Liver (tissue), 9 donors: ENCODE data around the gene TMED9. TPM values are rescaled to one million over a fixed set of nuclear protein-coding genes. Genes with fewer than 3 reads are reported as not detected.

Experiments
- DNase-seq: peaks from one replicate; pipeline ENCODE4 v3.0.0-alpha.2; 2017; ENCODE audit warnings: low spot score
- H3K27ac ChIP-seq, 2 donors: one replicate each; pipeline ENCODE4 v1.7.0; 2013; ENCODE audit warnings: inconsistent platforms in 2 of 2, low read length in 2 of 2, control low read depth in 1 of 2, low read depth in 1 of 2, mild to moderate bottlenecking in 1 of 2
- H3K27me3 ChIP-seq, 4 donors: one replicate each; pipeline versions ENCODE4 v1.6.1 to v1.7.0; 2013; ENCODE audit warnings: low read length in 3 of 4, inconsistent platforms in 1 of 4, mild to moderate bottlenecking in 1 of 4, moderate library complexity in 1 of 4; ENCODE audit not compliant: control insufficient read depth in 4 of 4, insufficient read depth in 4 of 4
- H3K36me3 ChIP-seq, 4 donors: one replicate each; pipeline versions ENCODE4 v1.6.1 to v1.7.0; 2013; ENCODE audit warnings: low read length in 3 of 4, mild to moderate bottlenecking in 3 of 4, low read depth in 1 of 4, moderate library complexity in 1 of 4; ENCODE audit not compliant: control insufficient read depth in 4 of 4, insufficient read depth in 3 of 4
- H3K4me1 ChIP-seq, 4 donors: one replicate each; pipeline versions ENCODE4 v1.6.1 to v1.7.0; 2013; ENCODE audit warnings: low read length in 3 of 4, mild to moderate bottlenecking in 3 of 4, moderate library complexity in 1 of 4; ENCODE audit not compliant: control insufficient read depth in 4 of 4, insufficient read depth in 4 of 4
- H3K4me3 ChIP-seq, 3 donors: one replicate each; pipeline versions ENCODE4 v1.6.1 to v1.7.0; 2013; ENCODE audit warnings: low read length in 3 of 3, control low read depth in 1 of 3, low read depth in 1 of 3, mild to moderate bottlenecking in 1 of 3
- H3K9ac ChIP-seq, 2 donors: one replicate each; pipeline ENCODE4 v1.7.0; 2013; ENCODE audit warnings: low read length in 2 of 2, mild to moderate bottlenecking in 2 of 2, moderate library complexity in 2 of 2, control low read depth in 1 of 2, low read depth in 1 of 2
- H3K9me3 ChIP-seq, 4 donors: one replicate each; pipeline versions ENCODE4 v1.6.1 to v1.7.0; 2013; ENCODE audit warnings: low read length in 3 of 4; ENCODE audit not compliant: control insufficient read depth in 4 of 4
- ATF3 ChIP-seq: IDR thresholded peaks from 2 replicates; pipeline ENCODE4 v1.6.1; 2016; ENCODE audit warnings: antibody characterized with exemption
- CTCF ChIP-seq: fragments of 150-350 bp; IDR thresholded peaks from 2 replicates; pipeline ENCODE4 v1.5.1; 2017; ENCODE audit warnings: improper control_type of control experiment, low read depth, low read length; ENCODE audit not compliant: missing input control
- EGR1 ChIP-seq, 2 donors: IDR thresholded peaks; 2 replicates each; pipeline ENCODE4 v1.6.1; 2016 to 2018; ENCODE audit warnings: antibody characterized with exemption in 2 of 2, low read depth in 2 of 2
- FOXA1 ChIP-seq: IDR thresholded peaks from 2 replicates; pipeline ENCODE4 v1.6.1; 2016; ENCODE audit warnings: antibody characterized with exemption
- FOXA2 ChIP-seq: IDR thresholded peaks from 2 replicates; pipeline ENCODE4 v1.6.1; 2016; ENCODE audit warnings: antibody characterized with exemption
- GABPA ChIP-seq, 2 donors: IDR thresholded peaks in 1 of 2; conservative IDR thresholded peaks in 1 of 2; 2 replicates each; pipeline ENCODE4 v1.6.1; 2016; ENCODE audit warnings: antibody characterized with exemption in 2 of 2, mild to moderate bottlenecking in 1 of 2, moderate library complexity in 1 of 2
- HNF4A ChIP-seq, 2 donors: conservative IDR thresholded peaks; 2 replicates each; pipeline ENCODE4 v1.6.1; 2016; ENCODE audit warnings: antibody characterized with exemption in 2 of 2, mild to moderate bottlenecking in 2 of 2
- HNF4G ChIP-seq: IDR thresholded peaks from 2 replicates; pipeline ENCODE4 v1.6.1; 2016; ENCODE audit warnings: antibody characterized with exemption
- JUND ChIP-seq, 2 donors: IDR thresholded peaks; 2 replicates each; pipeline ENCODE4 v1.6.1; 2016; ENCODE audit warnings: antibody characterized with exemption in 2 of 2
- MAX ChIP-seq: IDR thresholded peaks from 2 replicates; pipeline ENCODE4 v1.6.1; 2016; ENCODE audit warnings: antibody characterized with exemption
- NR2F2 ChIP-seq: IDR thresholded peaks from 2 replicates; pipeline ENCODE4 v1.6.1; 2016; ENCODE audit warnings: antibody characterized with exemption
- RAD21 ChIP-seq, 2 donors: IDR thresholded peaks; 2 replicates each; pipeline ENCODE4 v1.6.1; 2016; ENCODE audit warnings: antibody characterized with exemption in 2 of 2, mild to moderate bottlenecking in 2 of 2
- REST ChIP-seq: IDR thresholded peaks from 2 replicates; pipeline ENCODE4 v1.6.1; 2016; ENCODE audit warnings: antibody characterized with exemption, mild to moderate bottlenecking
- RXRA ChIP-seq, 2 donors: IDR thresholded peaks; 2 replicates each; pipeline ENCODE4 v1.6.1; 2017 to 2018; ENCODE audit warnings: antibody characterized with exemption in 2 of 2, mild to moderate bottlenecking in 1 of 2
- SP1 ChIP-seq: IDR thresholded peaks from 2 replicates; pipeline ENCODE4 v1.6.1; 2018; ENCODE audit warnings: antibody characterized with exemption, mild to moderate bottlenecking
- TAF1 ChIP-seq: conservative IDR thresholded peaks from 2 replicates; pipeline ENCODE4 v1.6.1; 2016; ENCODE audit warnings: antibody characterized with exemption, mild to moderate bottlenecking
- YY1 ChIP-seq: IDR thresholded peaks from 2 replicates; pipeline ENCODE4 v1.6.1; 2016; ENCODE audit warnings: antibody characterized with exemption, mild to moderate bottlenecking
- ZBTB33 ChIP-seq: IDR thresholded peaks from 2 replicates; pipeline ENCODE4 v1.6.1; 2016; ENCODE audit warnings: antibody characterized with exemption
- WGBS: extraction: QIAGEN DNeasy Blood & Tissue Kit; methylation state at CpG from one replicate; pipeline ENCODE4 v1.1.7; 2013; 5-methylcytosine and 5-hydroxymethylcytosine counted together
- polyA plus RNA-seq, 2 donors: library from polyadenylated mRNA; stranded (reverse) in 1 of 2; unstranded in 1 of 2; fragments of 200-250 nt in 1 of 2; fragments of >200 nt in 1 of 2; fragmentation: Nextera tagmentation in 1 of 2; extraction: Ambion mirVana in 1 of 2; gene quantifications; one replicate each; pipeline versions ENCODE4 v1.2.1 to v1.2.3, GENCODE V29; 2013 to 2015
- total RNA-seq, 2 donors: library from RNA; depleted of rRNA; stranded (reverse); fragments of >200 nt; gene quantifications; one replicate each; pipeline ENCODE4 v1.2.3, GENCODE V29; 2014
- donor health status: healthy.
- donor health status: healthy.
- donor health status: healthy.
- donor health status: healthy.
- donor health status: healthy.

Gene TMED9
- total and polyA plus RNA-seq, 4 donors = 66.7 to 234 (median 106) TPM

GRCh38 chr5:177596775-177597238 lies 4.8 kb downstream of the TMED9 start:
- no peak for DNase-seq
- no peak overlapping the region for H3K4me3 ChIP-seq
- no peaks in the 10 kb centered on the region for H3K9me3 ChIP-seq
- H3K4me1 ChIP-seq = peaks cover 2 to 31% (median 17%) of the 10 kb centered on the region in 4 donors
- H3K27me3 ChIP-seq = no peaks in the 10 kb centered on the region
- no peak overlapping the region for H3K27ac ChIP-seq
- no peak overlapping the region for H3K9ac ChIP-seq
- TF ChIP-seq YY1 = no peak
- no peak for TF ChIP-seq SP1
- no peak for TF ChIP-seq HNF4A (conservative IDR thresholded peaks at IDR 0.05)
- TF ChIP-seq NR2F2 = no peak
- no peak for TF ChIP-seq MAX
- TF ChIP-seq RXRA (IDR thresholded peaks at IDR 0.05) = no peak
- no peak for TF ChIP-seq HNF4G
- TF ChIP-seq EGR1 (IDR thresholded peaks at IDR 0.05; ENCODE audit: low read depth in 2 of 2) = no peak
- no peak for TF ChIP-seq TAF1
- no peak for TF ChIP-seq FOXA2
- TF ChIP-seq CTCF = no peak
- TF ChIP-seq JUND (IDR thresholded peaks at IDR 0.05) = no peak
- TF ChIP-seq REST = no peak
- no peak for TF ChIP-seq GABPA (IDR thresholded peaks at IDR 0.05 in 1 of 2, conservative IDR thresholded peaks at IDR 0.05 in 1 of 2)
- TF ChIP-seq FOXA1 = no peak
- TF ChIP-seq ATF3 = no peak
- WGBS = 93% methylated on average over 2 of the region's 2 CpGs
- H3K36me3 ChIP-seq = peaks cover 17 to 33% (median 28%) of the 10 kb centered on the region in 4 donors

GRCh38 chr5:177598477-177598876 lies 6.5 kb downstream of the TMED9 start:
- 56% methylated on average over 5 of the region's 5 CpGs for WGBS
- H3K27ac ChIP-seq = no peak overlapping the region
- H3K4me1 ChIP-seq = peaks cover 0 to 24% (median 12%) of the 10 kb centered on the region in 4 donors
- peaks cover 16 to 33% (median 28%) of the 10 kb centered on the region in 4 donors for H3K36me3 ChIP-seq
- H3K9me3 ChIP-seq = no peaks in the 10 kb centered on the region
- no peak overlapping the region for H3K4me3 ChIP-seq
- no peak for DNase-seq
- no peaks in the 10 kb centered on the region for H3K27me3 ChIP-seq
- H3K9ac ChIP-seq = no peak overlapping the region
- TF ChIP-seq FOXA1 (no peak), CTCF (no peak), YY1 (no peak), ZBTB33 (no peak), REST (no peak), JUND (IDR thresholded peaks at IDR 0.05) (no peak), TAF1 (no peak), ATF3 (no peak), SP1 (no peak), HNF4G (no peak), RAD21 (IDR thresholded peaks at IDR 0.05) (no peak)
